ENCODE measurements around the gene MORN1. TPM values are rescaled to one million over a fixed set of nuclear protein-coding genes. Genes with fewer than 3 reads are reported as not detected.

The MORN1 gene
- total RNA-seq, 1 donor from 2014 or later, result 24.3 TPM

GRCh38 chr1:2358651-2359640 is 32.4 kb downstream of the MORN1 start:
- DNase-seq (ENCODE audit: low spot score in 2 of 2, unreplicated experiment in 2 of 2), result peak in 1 of 2 experiments; percentile 13
- H3K4me1 Mint-ChIP-seq, result peaks cover 29% of the 10 kb centered on the region
- H3K27me3 Mint-ChIP-seq (ENCODE audit: low read depth), result no peaks in the 10 kb centered on the region
- H3K36me3 Mint-ChIP-seq, result peaks cover 11% of the 10 kb centered on the region
- H3K27ac Mint-ChIP-seq, result peak overlapping the region; percentile 47
- H3K9me3 Mint-ChIP-seq, result peaks cover 14% of the 10 kb centered on the region
- TF ChIP-seq, protein P1, sequence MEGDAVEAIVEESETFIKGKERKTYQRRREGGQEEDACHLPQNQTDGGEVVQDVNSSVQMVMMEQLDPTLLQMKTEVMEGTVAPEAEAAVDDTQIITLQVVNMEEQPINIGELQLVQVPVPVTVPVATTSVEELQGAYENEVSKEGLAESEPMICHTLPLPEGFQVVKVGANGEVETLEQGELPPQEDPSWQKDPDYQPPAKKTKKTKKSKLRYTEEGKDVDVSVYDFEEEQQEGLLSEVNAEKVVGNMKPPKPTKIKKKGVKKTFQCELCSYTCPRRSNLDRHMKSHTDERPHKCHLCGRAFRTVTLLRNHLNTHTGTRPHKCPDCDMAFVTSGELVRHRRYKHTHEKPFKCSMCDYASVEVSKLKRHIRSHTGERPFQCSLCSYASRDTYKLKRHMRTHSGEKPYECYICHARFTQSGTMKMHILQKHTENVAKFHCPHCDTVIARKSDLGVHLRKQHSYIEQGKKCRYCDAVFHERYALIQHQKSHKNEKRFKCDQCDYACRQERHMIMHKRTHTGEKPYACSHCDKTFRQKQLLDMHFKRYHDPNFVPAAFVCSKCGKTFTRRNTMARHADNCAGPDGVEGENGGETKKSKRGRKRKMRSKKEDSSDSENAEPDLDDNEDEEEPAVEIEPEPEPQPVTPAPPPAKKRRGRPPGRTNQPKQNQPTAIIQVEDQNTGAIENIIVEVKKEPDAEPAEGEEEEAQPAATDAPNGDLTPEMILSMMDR (IDR thresholded peaks at IDR 0.05; ENCODE audit: unreplicated experiment), result no peak
- H3K4me3 Mint-ChIP-seq, result no peak overlapping the region

DNA sequence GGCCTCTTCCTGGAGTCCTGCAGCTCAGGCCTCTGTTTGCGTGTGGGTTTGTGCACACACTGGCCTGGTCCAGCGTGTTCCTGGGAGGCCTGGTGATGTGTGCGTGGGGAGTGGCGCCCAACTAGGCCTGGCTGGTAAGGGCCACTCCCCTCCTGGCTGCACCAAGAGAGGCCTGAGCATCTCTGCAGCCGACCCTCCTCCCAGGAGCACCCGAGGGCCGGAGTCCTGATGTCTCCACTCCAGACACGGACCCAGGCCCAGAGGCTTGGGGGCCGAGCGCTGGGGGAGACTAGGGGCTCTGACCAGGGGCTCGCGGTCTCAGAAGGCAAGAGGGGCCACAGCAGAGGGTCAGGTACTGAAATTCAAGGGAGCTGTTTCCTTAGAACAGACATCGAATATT is 33.3 kb downstream of the MORN1 start:
- DNase-seq (ENCODE audit: low spot score in 2 of 2, unreplicated experiment in 2 of 2), result peak in 1 of 2 experiments; percentile 11
- Mint-ChIP-seq H3K4me3 (no peak overlapping the region), H3K9me3 (peaks cover 8% of the 10 kb centered on the region), H3K27me3 (ENCODE audit: low read depth) (no peaks in the 10 kb centered on the region), H3K4me1 (peaks cover 36% of the 10 kb centered on the region), H3K36me3 (peaks cover 8% of the 10 kb centered on the region), H3K27ac (peak overlapping the region; percentile 39)
- TF ChIP-seq, protein P1 (IDR thresholded peaks at IDR 0.05; ENCODE audit: unreplicated experiment), result no peak

DNA sequence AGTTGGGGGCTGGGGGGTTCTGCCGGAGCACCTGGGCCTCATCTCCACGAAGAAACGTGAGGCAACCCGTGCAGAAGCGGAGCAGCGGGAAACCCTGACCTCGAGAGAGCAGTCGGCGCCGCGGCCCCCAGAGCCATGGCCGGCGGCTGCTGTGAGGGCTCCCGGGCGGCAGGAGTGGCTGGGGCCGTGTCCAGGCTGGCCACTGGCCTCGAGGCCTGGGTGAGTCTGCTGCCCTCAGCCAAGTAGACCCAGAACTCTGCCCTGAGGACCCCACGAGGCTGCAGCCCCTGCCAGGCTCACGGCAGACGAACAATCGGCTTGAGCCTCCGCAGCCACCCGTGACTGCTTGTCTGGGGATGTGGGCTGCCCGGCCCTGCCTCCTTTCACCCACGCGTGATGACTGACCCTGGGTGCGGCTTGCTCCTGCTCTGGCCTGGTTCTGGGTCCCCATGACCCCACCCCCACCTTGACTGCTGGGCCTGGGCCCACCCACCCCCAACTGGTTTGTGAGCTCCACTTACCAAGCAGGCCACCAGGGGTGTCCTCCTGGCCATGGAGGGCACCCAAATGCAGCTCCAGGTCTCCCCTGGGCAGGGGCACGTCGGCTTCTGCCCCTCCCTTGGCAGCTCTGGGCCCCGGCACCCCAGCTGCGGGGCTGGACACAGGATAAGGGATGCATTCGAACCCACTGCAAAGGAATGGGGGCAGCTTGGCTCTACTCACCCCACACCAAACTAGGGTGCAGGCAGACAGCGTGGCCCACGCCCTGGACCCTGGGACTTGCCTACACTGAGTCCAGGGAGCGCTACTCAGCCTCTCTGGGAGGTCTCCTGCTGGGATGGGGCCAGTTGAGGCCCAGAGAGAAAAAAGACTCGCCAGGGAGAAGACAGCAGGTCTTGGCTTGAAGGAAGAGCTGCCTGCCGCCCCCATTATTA is 34.2 kb downstream of the MORN1 start:
- Mint-ChIP-seq H3K4me3 (no peak overlapping the region), H3K36me3 (peaks cover 6% of the 10 kb centered on the region), H3K27ac (peak overlapping the region; percentile 39), H3K4me1 (peaks cover 36% of the 10 kb centered on the region), H3K9me3 (peaks cover 1% of the 10 kb centered on the region), H3K27me3 (ENCODE audit: low read depth) (no peaks in the 10 kb centered on the region)
- peak in 1 of 2 experiments; percentile 12 for DNase-seq (ENCODE audit: low spot score in 2 of 2, unreplicated experiment in 2 of 2)
- TF ChIP-seq, protein P1 (IDR thresholded peaks at IDR 0.05; ENCODE audit: unreplicated experiment), result no peak

DNA sequence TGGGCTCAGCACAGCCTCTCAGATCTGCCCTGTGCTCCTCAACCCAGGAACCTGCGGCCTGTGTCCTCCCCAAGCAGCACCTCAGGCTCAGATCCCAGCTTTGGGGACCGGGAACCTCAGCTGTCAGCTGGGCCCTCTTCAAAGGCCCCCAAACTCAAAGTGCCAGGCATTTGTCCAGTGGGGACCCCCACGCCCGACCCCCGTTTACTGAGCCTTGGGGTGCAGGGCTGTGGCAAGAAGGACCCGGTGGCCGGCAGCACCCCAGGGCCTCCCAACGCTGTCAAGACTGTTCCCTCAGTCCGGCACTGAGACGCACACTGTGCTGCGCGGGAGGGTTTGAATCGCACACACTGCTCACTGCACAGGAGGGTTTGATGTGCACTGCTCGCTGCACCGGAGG is 35.0 kb downstream of the MORN1 start:
- H3K36me3 Mint-ChIP-seq, result peaks cover 5% of the 10 kb centered on the region

More for the DNA sequence above, 35.0 kb downstream of the MORN1 start:
- Mint-ChIP-seq H3K27me3 (ENCODE audit: low read depth) (no peaks in the 10 kb centered on the region), H3K27ac (peak overlapping the region; percentile 53), H3K9me3 (no peaks in the 10 kb centered on the region), H3K4me3 (no peak overlapping the region), H3K4me1 (peaks cover 37% of the 10 kb centered on the region)
- TF ChIP-seq, protein P1 (IDR thresholded peaks at IDR 0.05; ENCODE audit: unreplicated experiment), result no peak
- DNase-seq (ENCODE audit: low spot score in 2 of 2, unreplicated experiment in 2 of 2), result peak in 1 of 2 experiments; percentile 13

Data from mesothelial cell of epicardium (in vitro differentiated cells).